HEK293 (cell line): ENCODE measurements around the gene DNAH6.

Source experiments
- CTCF ChIA-PET: fragments of 350-600 bp; formaldehyde crosslinking; extraction: SDS; loops from one replicate; lab custom pipeline; 2021; ENCODE audit warnings: antibody characterized with exemption; lab: Yijun Ruan, JAX
- POLR2A ChIA-PET: fragments of 300-600 bp; formaldehyde crosslinking; extraction: SDS; loops from one replicate; lab custom pipeline; 2020; ENCODE audit warnings: antibody characterized with exemption, inconsistent platforms; lab: Yijun Ruan, JAX
- H3K27ac ChIP-seq: fragments of 200-500 bp; sonication (Bioruptor generic); 2 replicates; pipeline ENCODE4 v1.5.1; 2014; ENCODE audit warnings: low read depth, low read length, control low read depth, inconsistent platforms; ENCODE audit errors: extremely low read depth
- H3K36me3 ChIP-seq, 2 experiments: fragments of 200-500 bp in 1 of 2; sonication (Bioruptor generic) in 1 of 2; 1 replicate in 1 of 2; 2 replicates in 1 of 2; pipeline ENCODE4 v1.5.1; 2014 to 2017; ENCODE audit warnings: inconsistent platforms in 2 of 2, low read length in 2 of 2; ENCODE audit not compliant: control insufficient read depth in 2 of 2, insufficient read depth in 1 of 2
- H3K4me1 ChIP-seq: fragments of 200-500 bp; sonication (Bioruptor generic); 2 replicates; pipeline ENCODE4 v1.5.1; 2014; ENCODE audit warnings: mild to moderate bottlenecking, low read length, inconsistent platforms; ENCODE audit not compliant: control insufficient read depth, insufficient read depth
- H3K4me3 ChIP-seq: 2 replicates; pipeline ENCODE4 v1.5.1; 2011; ENCODE audit warnings: low read depth, mild to moderate bottlenecking, control low read depth, low read length, moderate library complexity
- H3K9me3 ChIP-seq: fragments of 200-500 bp; sonication (Bioruptor generic); 2 replicates; pipeline ENCODE4 v1.5.1; 2014; ENCODE audit warnings: low read depth, low read length, inconsistent platforms; ENCODE audit not compliant: control insufficient read depth, insufficient read depth
- HOXC10 ChIP-seq: sonication (generic); formaldehyde crosslinking; IDR thresholded peaks from 2 replicates; pipeline ENCODE4 v1.8.1; 2023; ENCODE audit warnings: mild to moderate bottlenecking, missing genetic modification reagents
- TCF7L2 ChIP-seq: IDR thresholded peaks from 2 replicates; pipeline ENCODE4 v1.6.1; 2011; ENCODE audit warnings: low read depth, mild to moderate bottlenecking, inconsistent platforms, low read length, moderate library complexity, borderline replicate concordance
- ZBTB1 ChIP-seq: fragments of 450-650 bp; formaldehyde crosslinking; IDR thresholded peaks from 2 replicates; pipeline ENCODE4 v1.5.1; 2016; ENCODE audit warnings: missing biosample characterization, missing genetic modification characterization
- ZIC2 ChIP-seq: fragments of 450-650 bp; formaldehyde crosslinking; IDR thresholded peaks from 2 replicates; pipeline ENCODE4 v1.5.1; 2016; ENCODE audit warnings: missing biosample characterization, missing genetic modification characterization
- ZNF121 ChIP-seq: fragments of 450-650 bp; formaldehyde crosslinking; IDR thresholded peaks from 2 replicates; pipeline ENCODE4 v1.5.1; 2016; ENCODE audit warnings: missing biosample characterization, missing genetic modification characterization
- ZNF175 ChIP-seq: fragments of 450-650 bp; formaldehyde crosslinking; IDR thresholded peaks from 2 replicates; pipeline ENCODE4 v1.5.1; 2016; ENCODE audit warnings: missing biosample characterization, missing genetic modification characterization
- ZNF248 ChIP-seq: fragments of 450-650 bp; formaldehyde crosslinking; IDR thresholded peaks from 2 replicates; pipeline ENCODE4 v1.5.1; 2017; ENCODE audit warnings: missing biosample characterization, missing genetic modification characterization
- ZNF266 ChIP-seq: fragments of 450-650 bp; formaldehyde crosslinking; IDR thresholded peaks from 2 replicates; pipeline ENCODE4 v1.5.1; 2016; ENCODE audit warnings: missing biosample characterization, missing genetic modification characterization, low read depth
- ZNF324 ChIP-seq: fragments of 450-650 bp; formaldehyde crosslinking; IDR thresholded peaks from 2 replicates; pipeline ENCODE4 v1.5.1; 2016; ENCODE audit warnings: missing biosample characterization, missing genetic modification characterization
- ZNF416 ChIP-seq: fragments of 450-650 bp; formaldehyde crosslinking; IDR thresholded peaks from 2 replicates; pipeline ENCODE4 v1.5.1; 2016; ENCODE audit warnings: missing biosample characterization, missing genetic modification characterization
- ZNF48 ChIP-seq: fragments of 450-650 bp; formaldehyde crosslinking; IDR thresholded peaks from 2 replicates; pipeline ENCODE4 v1.5.1; 2016; ENCODE audit warnings: missing biosample characterization, missing genetic modification characterization
- ZNF501 ChIP-seq: fragments of 450-650 bp; formaldehyde crosslinking; IDR thresholded peaks from 2 replicates; pipeline ENCODE4 v1.5.1; 2016; ENCODE audit warnings: missing biosample characterization, missing genetic modification characterization
- ZNF530 ChIP-seq: fragments of 450-650 bp; formaldehyde crosslinking; IDR thresholded peaks from 2 replicates; pipeline ENCODE4 v1.5.1; 2016; ENCODE audit warnings: low read depth, missing biosample characterization, missing genetic modification characterization
- ZNF629 ChIP-seq: fragments of 450-650 bp; formaldehyde crosslinking; IDR thresholded peaks from 2 replicates; pipeline ENCODE4 v1.5.1; 2017; ENCODE audit warnings: missing biosample characterization, missing genetic modification characterization
- ZNF654 ChIP-seq: fragments of 450-650 bp; formaldehyde crosslinking; IDR thresholded peaks from 2 replicates; pipeline ENCODE4 v1.5.1; 2016; ENCODE audit warnings: low read depth, missing biosample characterization, missing genetic modification characterization
- ZNF670 ChIP-seq: fragments of 450-650 bp; formaldehyde crosslinking; IDR thresholded peaks from 2 replicates; pipeline ENCODE4 v1.5.1; 2016; ENCODE audit warnings: missing biosample characterization, missing genetic modification characterization, low read depth
- ZSCAN23 ChIP-seq: fragments of 450-650 bp; formaldehyde crosslinking; IDR thresholded peaks from 2 replicates; pipeline ENCODE4 v1.5.1; 2016; ENCODE audit warnings: missing biosample characterization, missing genetic modification characterization
- TF ChIP-seq, protein P1 (sequence below): fragments of 450-650 bp; formaldehyde crosslinking; IDR thresholded peaks from 2 replicates; pipeline ENCODE4 v1.5.1; 2017; ENCODE audit warnings: missing biosample characterization, missing genetic modification characterization
- TF ChIP-seq, protein P2 (sequence below): fragments of 450-650 bp; formaldehyde crosslinking; IDR thresholded peaks from 2 replicates; pipeline ENCODE4 v1.5.1; 2016; ENCODE audit warnings: missing biosample characterization, missing genetic modification characterization
- TF ChIP-seq, protein P3 (sequence below): fragments of 450-650 bp; formaldehyde crosslinking; IDR thresholded peaks from 2 replicates; pipeline ENCODE4 v1.5.1; 2016; ENCODE audit warnings: missing biosample characterization, missing genetic modification characterization
- TF ChIP-seq, protein P4 (sequence below): fragments of 450-650 bp; formaldehyde crosslinking; IDR thresholded peaks from 2 replicates; pipeline ENCODE4 v1.5.1; 2016; ENCODE audit warnings: missing biosample characterization, missing genetic modification characterization
- TF ChIP-seq, protein P5 (sequence below): fragments of 450-650 bp; formaldehyde crosslinking; IDR thresholded peaks from 2 replicates; pipeline ENCODE4 v1.5.1; 2017; ENCODE audit warnings: missing biosample characterization, mild to moderate bottlenecking, missing genetic modification characterization, moderate library complexity

Gene DNAH6

DNA sequence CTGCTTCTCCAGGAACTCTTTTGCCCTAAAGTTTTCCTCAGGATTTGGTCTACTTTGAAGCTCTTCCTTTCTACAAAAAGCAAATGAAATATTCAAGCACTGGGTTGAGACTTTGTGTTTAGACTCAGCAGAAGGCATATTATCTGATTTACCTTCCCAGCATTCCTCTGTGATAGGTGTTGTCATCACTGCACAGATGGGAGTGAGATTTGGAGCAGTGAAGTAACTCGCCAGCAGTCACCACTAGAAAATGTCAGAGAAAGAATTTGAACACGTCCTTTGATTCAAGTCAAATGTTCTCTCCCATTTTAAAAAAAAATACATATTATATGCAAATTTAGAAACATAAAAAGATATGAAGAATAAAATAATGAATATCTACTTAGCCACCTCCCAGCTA, 112.2 kb downstream of the DNAH6 start:
- ChIA-PET CTCF (interaction anchor here (0.6 to 0.7 kb wide), 5 partner anchors 102 to 302 kb away, joined by 3 to 4 read pairs (median 3); no protein-coding TSS in a partner anchor), POLR2A (no interaction called here)
- H3K27ac ChIP-seq: no peak overlapping the region
- H3K36me3 ChIP-seq: no peaks in the 10 kb centered on the region
- no peaks in the 10 kb centered on the region for H3K4me1 ChIP-seq
- TF ChIP-seq ZNF416 (tag by site-specific recombination): no peak
- no peak for TF ChIP-seq ZNF266 (tag by site-specific recombination)
- no peak for TF ChIP-seq TCF7L2
- no peak for TF ChIP-seq ZNF248 (tag by site-specific recombination)
- TF ChIP-seq ZNF175 (tag by site-specific recombination): no peak
- no peak for TF ChIP-seq ZNF629
- TF ChIP-seq ZNF670 (tag by site-specific recombination): no peak
- TF ChIP-seq ZNF530: no peak
- TF ChIP-seq, all 188 proteins: peak for 0
- no peaks in the 10 kb centered on the region for H3K9me3 ChIP-seq
- no peak overlapping the region for H3K4me3 ChIP-seq

DNA sequence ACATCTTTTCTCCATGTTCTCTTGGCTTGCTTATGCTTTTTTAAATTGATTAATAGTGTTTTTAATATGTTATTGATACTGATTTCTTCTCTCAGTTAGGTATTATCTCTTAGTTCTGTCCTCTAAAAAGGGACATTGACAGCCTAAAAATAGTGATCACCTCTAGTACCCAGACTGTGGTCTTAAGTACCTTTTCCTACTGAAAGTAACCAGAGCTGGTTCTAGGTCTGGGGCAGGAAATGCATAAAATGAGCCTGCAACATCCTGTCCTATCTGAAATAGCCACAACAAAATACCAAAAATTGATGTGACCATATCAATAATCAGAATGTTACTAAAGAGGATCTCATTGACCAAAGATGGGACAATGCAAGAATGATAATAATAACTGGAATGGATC, 113.3 kb downstream of the DNAH6 start:
- no peak for TF ChIP-seq ZSCAN23
- TF ChIP-seq, protein P1, sequence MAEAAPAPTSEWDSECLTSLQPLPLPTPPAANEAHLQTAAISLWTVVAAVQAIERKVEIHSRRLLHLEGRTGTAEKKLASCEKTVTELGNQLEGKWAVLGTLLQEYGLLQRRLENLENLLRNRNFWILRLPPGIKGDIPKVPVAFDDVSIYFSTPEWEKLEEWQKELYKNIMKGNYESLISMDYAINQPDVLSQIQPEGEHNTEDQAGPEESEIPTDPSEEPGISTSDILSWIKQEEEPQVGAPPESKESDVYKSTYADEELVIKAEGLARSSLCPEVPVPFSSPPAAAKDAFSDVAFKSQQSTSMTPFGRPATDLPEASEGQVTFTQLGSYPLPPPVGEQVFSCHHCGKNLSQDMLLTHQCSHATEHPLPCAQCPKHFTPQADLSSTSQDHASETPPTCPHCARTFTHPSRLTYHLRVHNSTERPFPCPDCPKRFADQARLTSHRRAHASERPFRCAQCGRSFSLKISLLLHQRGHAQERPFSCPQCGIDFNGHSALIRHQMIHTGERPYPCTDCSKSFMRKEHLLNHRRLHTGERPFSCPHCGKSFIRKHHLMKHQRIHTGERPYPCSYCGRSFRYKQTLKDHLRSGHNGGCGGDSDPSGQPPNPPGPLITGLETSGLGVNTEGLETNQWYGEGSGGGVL (tag by site-specific recombination): no peak
- TF ChIP-seq ZNF629: no peak
- no peak for TF ChIP-seq ZNF324 (tag by site-specific recombination)
- TF ChIP-seq, protein P2, sequence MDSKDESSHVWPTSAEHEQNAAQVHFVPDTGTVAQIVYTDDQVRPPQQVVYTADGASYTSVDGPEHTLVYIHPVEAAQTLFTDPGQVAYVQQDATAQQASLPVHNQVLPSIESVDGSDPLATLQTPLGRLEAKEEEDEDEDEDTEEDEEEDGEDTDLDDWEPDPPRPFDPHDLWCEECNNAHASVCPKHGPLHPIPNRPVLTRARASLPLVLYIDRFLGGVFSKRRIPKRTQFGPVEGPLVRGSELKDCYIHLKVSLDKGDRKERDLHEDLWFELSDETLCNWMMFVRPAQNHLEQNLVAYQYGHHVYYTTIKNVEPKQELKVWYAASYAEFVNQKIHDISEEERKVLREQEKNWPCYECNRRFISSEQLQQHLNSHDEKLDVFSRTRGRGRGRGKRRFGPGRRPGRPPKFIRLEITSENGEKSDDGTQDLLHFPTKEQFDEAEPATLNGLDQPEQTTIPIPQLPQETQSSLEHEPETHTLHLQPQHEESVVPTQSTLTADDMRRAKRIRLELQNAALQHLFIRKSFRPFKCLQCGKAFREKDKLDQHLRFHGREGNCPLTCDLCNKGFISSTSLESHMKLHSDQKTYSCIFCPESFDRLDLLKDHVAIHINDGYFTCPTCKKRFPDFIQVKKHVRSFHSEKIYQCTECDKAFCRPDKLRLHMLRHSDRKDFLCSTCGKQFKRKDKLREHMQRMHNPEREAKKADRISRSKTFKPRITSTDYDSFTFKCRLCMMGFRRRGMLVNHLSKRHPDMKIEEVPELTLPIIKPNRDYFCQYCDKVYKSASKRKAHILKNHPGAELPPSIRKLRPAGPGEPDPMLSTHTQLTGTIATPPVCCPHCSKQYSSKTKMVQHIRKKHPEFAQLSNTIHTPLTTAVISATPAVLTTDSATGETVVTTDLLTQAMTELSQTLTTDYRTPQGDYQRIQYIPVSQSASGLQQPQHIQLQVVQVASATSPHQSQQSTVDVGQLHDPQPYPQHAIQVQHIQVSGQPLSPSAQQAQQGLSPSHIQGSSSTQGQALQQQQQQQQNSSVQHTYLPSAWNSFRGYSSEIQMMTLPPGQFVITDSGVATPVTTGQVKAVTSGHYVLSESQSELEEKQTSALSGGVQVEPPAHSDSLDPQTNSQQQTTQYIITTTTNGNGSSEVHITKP: no peak
- no peak for TF ChIP-seq HOXC10
- TF ChIP-seq, protein P3, sequence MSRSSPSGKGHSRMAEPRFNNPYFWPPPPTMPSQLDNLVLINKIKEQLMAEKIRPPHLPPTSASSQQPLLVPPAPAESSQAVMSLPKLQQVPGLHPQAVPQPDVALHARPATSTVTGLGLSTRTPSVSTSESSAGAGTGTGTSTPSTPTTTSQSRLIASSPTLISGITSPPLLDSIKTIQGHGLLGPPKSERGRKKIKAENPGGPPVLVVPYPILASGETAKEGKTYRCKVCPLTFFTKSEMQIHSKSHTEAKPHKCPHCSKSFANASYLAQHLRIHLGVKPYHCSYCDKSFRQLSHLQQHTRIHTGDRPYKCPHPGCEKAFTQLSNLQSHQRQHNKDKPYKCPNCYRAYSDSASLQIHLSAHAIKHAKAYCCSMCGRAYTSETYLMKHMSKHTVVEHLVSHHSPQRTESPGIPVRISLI: no peak
- no peak for TF ChIP-seq ZIC2 (tag by site-specific recombination)
- no peak for TF ChIP-seq ZNF48
- no peak for TF ChIP-seq ZNF121
- CTCF ChIA-PET: interaction anchor here (0.6 to 1.1 kb wide), 2 partner anchors 152 to 253 kb away, joined by 3 read pairs; no protein-coding TSS in a partner anchor

DNA sequence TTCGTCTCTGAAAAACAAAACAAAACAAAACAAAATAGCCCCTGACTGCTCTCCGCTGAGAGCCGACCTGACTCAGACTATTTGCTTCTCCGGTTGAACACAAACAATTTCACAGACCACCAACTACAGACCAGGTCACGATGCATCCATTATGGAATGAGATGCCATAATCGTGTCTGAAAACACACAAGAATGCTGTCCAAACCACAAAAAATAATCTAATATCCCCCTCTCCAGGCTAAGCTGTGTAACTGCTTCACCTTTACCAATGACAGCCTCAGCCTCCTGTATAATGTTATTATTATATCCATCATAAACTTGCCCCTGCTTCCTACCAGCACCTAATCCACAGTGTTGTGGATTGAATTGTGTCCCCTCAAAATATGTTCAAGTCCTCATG, 114.7 kb downstream of the DNAH6 start:
- Histone ChIP-seq H3K4me3 (no peak overlapping the region), H3K27ac (no peak overlapping the region), H3K4me1 (no peaks in the 10 kb centered on the region), H3K9me3 (no peaks in the 10 kb centered on the region), H3K36me3 (no peaks in the 10 kb centered on the region)
- ChIA-PET CTCF (interaction anchor here (0.7 to 2.0 kb wide), 9 partner anchors 9 to 294 kb away, joined by 4 to 17 read pairs (median 5); no protein-coding TSS in a partner anchor), POLR2A (no interaction called here)
- TF ChIP-seq, protein P4, sequence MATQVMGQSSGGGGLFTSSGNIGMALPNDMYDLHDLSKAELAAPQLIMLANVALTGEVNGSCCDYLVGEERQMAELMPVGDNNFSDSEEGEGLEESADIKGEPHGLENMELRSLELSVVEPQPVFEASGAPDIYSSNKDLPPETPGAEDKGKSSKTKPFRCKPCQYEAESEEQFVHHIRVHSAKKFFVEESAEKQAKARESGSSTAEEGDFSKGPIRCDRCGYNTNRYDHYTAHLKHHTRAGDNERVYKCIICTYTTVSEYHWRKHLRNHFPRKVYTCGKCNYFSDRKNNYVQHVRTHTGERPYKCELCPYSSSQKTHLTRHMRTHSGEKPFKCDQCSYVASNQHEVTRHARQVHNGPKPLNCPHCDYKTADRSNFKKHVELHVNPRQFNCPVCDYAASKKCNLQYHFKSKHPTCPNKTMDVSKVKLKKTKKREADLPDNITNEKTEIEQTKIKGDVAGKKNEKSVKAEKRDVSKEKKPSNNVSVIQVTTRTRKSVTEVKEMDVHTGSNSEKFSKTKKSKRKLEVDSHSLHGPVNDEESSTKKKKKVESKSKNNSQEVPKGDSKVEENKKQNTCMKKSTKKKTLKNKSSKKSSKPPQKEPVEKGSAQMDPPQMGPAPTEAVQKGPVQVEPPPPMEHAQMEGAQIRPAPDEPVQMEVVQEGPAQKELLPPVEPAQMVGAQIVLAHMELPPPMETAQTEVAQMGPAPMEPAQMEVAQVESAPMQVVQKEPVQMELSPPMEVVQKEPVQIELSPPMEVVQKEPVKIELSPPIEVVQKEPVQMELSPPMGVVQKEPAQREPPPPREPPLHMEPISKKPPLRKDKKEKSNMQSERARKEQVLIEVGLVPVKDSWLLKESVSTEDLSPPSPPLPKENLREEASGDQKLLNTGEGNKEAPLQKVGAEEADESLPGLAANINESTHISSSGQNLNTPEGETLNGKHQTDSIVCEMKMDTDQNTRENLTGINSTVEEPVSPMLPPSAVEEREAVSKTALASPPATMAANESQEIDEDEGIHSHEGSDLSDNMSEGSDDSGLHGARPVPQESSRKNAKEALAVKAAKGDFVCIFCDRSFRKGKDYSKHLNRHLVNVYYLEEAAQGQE (tag by site-specific recombination): peak; percentile 58
- TF ChIP-seq, protein P5, sequence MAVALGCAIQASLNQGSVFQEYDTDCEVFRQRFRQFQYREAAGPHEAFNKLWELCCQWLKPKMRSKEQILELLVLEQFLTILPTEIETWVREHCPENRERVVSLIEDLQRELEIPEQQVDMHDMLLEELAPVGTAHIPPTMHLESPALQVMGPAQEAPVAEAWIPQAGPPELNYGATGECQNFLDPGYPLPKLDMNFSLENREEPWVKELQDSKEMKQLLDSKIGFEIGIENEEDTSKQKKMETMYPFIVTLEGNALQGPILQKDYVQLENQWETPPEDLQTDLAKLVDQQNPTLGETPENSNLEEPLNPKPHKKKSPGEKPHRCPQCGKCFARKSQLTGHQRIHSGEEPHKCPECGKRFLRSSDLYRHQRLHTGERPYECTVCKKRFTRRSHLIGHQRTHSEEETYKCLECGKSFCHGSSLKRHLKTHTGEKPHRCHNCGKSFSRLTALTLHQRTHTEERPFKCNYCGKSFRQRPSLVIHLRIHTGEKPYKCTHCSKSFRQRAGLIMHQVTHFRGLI (tag by site-specific recombination): no peak
- TF ChIP-seq ZNF501 (no peak), ZBTB1 (tag by site-specific recombination) (no peak), ZNF654 (tag by site-specific recombination) (peak; percentile 81)

More for the DNA sequence above, 113.3 kb downstream of the DNAH6 start:
- POLR2A ChIA-PET: no interaction called here
- H3K4me3 ChIP-seq: no peak overlapping the region
- no peaks in the 10 kb centered on the region for H3K4me1 ChIP-seq
- H3K9me3 ChIP-seq: no peaks in the 10 kb centered on the region
- no peaks in the 10 kb centered on the region for H3K36me3 ChIP-seq
- H3K27ac ChIP-seq: no peak overlapping the region
